ENCODE data around the gene FAM114A1.
"Not testable (repeated sequence)": the region's sequence is repeated elsewhere in the genome, so short reads cannot be mapped to it uniquely, and the experiment has no call there.

FAM114A1 gene

GRCh38 chr4:38904682-38905081 lies 37.1 kb downstream of the FAM114A1 start:
- DNase-seq: no peak

- DNase-seq: no peak
These were observed 38.2 kb downstream of the FAM114A1 start for GRCh38 chr4:38905652-38906385.

GRCh38 chr4:38907696-38908270 lies 40.2 kb downstream of the FAM114A1 start:
- DNase-seq: no peak

GRCh38 chr4:38909015-38909414 lies 41.4 kb downstream of the FAM114A1 start:
- DNase-seq: no peak

GRCh38 chr4:38911257-38911656 lies 43.7 kb downstream of the FAM114A1 start:
- DNase-seq: no peak

- no peak for DNase-seq
These were observed 47.2 kb downstream of the FAM114A1 start for GRCh38 chr4:38914854-38915253.

GRCh38 chr4:38916267-38916666 lies 48.7 kb downstream of the FAM114A1 start:
- DNase-seq: not testable (repeated sequence)

GRCh38 chr4:38917481-38918025 lies 49.9 kb downstream of the FAM114A1 start:
- DNase-seq: no peak

GRCh38 chr4:38919494-38919893 lies 51.9 kb downstream of the FAM114A1 start:
- no peak for DNase-seq

GRCh38 chr4:38920186-38920585 lies 52.6 kb downstream of the FAM114A1 start:
- DNase-seq: no peak

- DNase-seq: no peak
These were observed 53.1 kb downstream of the FAM114A1 start for GRCh38 chr4:38920677-38921076.

GRCh38 chr4:38921151-38921550 lies 53.5 kb downstream of the FAM114A1 start:
- DNase-seq: no peak

GRCh38 chr4:38923746-38924145 lies 56.1 kb downstream of the FAM114A1 start:
- DNase-seq: no peak

- DNase-seq: no peak
These were observed 56.7 kb downstream of the FAM114A1 start for GRCh38 chr4:38924353-38924752.

GRCh38 chr4:38925492-38926413 lies 58.1 kb downstream of the FAM114A1 start:
- no peak for DNase-seq

GRCh38 chr4:38926896-38927295 lies 59.3 kb downstream of the FAM114A1 start:
- no peak for DNase-seq

- DNase-seq: no peak
These were observed 61.0 kb downstream of the FAM114A1 start for GRCh38 chr4:38928568-38928967.

GRCh38 chr4:38928974-38929373 lies 61.4 kb downstream of the FAM114A1 start:
- no peak for DNase-seq

- DNase-seq: no peak
These were observed 62.6 kb downstream of the FAM114A1 start for GRCh38 chr4:38930204-38930603.

GRCh38 chr4:38930707-38931106 lies 63.1 kb downstream of the FAM114A1 start:
- no peak for DNase-seq

- DNase-seq: no peak
These were observed 63.5 kb downstream of the FAM114A1 start for GRCh38 chr4:38931125-38931524.

- no peak for DNase-seq
These were observed 67.9 kb downstream of the FAM114A1 start for GRCh38 chr4:38935391-38936073.

- DNase-seq: no peak
These were observed 71.6 kb downstream of the FAM114A1 start for GRCh38 chr4:38939165-38939564.

All from activated naive CD4-positive, alpha-beta T cell treated with Interleukin-2 at 50 U/mL for 16 hours (primary cell).